Posterior vena cava (tissue), 2 donors: ENCODE measurements around the gene HUNK. TPM values are rescaled to one million over a fixed set of nuclear protein-coding genes. Genes with fewer than 3 reads are reported as not detected.

Experiments used
- DNase-seq: peaks from one replicate; pipeline ENCODE4 v3.0.0-alpha.2; 2020; ENCODE audit warnings: low spot score
- intact Hi-C, 2 donors: fragments of 100-400 bp; cut with DNase I; formaldehyde crosslinking; loops; one replicate each; pipeline versions ENCODE4 v1.14.1 to v1.14.2; 2022 to 2023
- total RNA-seq, 2 donors: library from RNA; stranded (reverse); fragmentation: NEBNext Ultra II Directional; extraction: Animal tissue kit (Norgen Biotek cat#: 25700); gene quantifications; one replicate each; pipeline ENCODE4 v1.2.1, GENCODE V29; 2021
- donor health status: DM: yes; HTN: yes; CAD: no.
- donor health status: DM: yes; HTN: yes; CAD: no.

Gene HUNK
- total RNA-seq, 2 donors from 2014 or later: 6.9 to 11.8 TPM

GRCh38 chr21:31888936-31889371, 16.1 kb downstream of the HUNK start:
- intact Hi-C loops: no loop called here
- no peak for DNase-seq

GRCh38 chr21:31889460-31889859, 16.6 kb downstream of the HUNK start:
- DNase-seq: no peak
- intact Hi-C loops: no loop called here

- intact Hi-C loops: no loop called here
- no peak for DNase-seq
Observed at GRCh38 chr21:31892686-31893085, 19.9 kb downstream of the HUNK start.

DNA sequence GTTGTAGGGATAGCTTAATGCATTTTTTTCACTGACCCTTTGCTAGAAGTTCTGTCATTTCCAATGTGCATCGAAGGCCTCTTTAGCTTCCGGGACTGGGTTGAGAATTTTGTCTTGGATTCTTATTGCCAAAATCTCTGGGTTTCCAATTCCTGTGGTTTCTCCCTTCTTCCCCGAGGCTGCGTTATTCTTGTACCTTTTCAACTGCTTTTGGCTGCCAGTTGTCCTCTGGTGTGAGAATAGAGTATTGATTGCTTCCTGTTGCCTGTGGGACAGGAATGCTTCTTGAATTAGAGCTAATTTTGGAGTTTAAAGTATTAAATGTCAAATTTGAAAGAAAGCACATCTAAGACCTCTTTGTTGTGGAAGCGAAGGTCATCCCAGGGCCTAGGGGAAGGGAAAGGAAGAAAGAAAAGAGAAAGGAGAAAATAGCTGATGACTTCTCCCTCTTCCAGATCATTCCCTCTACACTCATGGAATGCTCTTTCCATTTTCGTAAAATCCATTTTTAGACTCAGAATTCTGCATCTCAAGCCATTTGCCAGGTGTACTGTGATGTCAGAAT, 21.1 kb downstream of the HUNK start:
- intact Hi-C loops: no loop called here
- no peak for DNase-seq

- DNase-seq: no peak
- intact Hi-C loops: no loop called here
Observed at GRCh38 chr21:31894457-31894856, 21.6 kb downstream of the HUNK start.

GRCh38 chr21:31895077-31895835, 22.4 kb downstream of the HUNK start:
- intact Hi-C loops: no loop called here
- DNase-seq: no peak

DNA sequence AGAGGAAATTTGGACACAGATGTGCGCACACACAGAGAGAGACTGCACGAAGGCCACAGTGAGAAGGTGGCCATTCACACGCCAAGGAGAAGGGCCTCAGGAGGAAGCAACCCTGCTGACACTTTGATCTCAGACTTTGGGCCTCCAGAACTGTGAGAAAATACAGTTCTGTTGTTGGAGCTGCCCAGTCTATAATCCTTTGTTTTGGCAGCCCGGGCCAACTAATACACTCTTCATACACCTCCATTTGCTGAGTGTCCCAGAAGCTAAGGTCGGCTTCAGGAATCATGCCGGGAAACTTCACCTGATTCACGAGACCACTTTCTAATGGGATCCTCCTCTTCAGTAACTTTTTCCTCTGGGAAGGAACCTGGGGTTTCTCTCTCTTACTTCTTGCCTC, 23.2 kb downstream of the HUNK start:
- intact Hi-C loops: no loop called here
- DNase-seq: no peak

DNA sequence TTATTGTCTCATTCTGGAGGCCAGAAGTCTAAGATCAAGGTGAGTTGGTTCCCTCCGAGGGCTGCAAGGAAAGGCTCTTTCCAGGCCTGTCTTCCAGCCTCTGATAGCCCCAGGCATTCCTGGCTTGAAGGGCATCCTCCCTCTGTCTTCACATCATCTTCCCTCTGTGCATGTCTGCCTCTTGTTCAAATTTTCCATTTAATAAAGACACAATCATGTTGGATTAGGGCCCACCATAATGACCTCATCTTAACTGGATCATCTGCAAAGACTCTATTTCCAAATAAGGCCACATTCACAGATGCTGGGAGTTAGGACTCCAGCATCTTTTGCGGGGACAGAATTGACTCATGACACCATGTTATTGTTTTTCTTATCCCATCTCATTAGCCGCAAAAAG, 24.5 kb downstream of the HUNK start:
- intact Hi-C loops: no loop called here

DNA sequence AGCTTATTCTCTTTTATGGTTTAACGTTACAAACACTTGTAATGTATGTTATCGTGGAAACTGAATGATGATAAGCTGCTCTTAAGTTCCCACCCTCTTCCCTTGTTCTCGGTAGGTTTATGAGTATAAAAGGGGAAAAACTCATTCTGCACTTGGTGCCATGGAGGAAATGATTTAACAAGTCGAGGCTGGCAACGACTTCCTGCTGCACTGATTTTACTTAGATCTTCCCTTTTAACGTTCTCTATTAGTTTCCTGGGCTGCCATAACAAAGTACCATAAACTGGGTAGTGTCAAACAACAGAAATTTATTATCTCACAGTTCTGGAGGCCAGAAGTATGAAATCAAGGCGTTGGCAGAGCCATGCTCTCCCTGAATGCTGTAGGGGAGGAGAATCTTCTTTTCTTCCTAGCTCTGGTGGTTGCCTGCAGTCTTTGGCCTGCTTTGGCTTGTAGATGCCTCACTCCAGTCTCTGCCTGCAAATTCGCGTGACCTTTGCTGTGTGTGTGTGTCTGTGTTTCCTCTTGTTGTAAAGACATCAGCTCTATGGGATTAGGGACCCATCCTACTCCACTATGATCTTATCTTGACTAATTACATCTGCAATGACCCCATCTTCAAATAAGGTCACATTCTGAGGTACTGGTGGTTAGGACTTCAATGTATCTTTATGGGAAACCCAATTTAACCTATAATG, 26.3 kb downstream of the HUNK start:
- no peak for DNase-seq
- intact Hi-C loops: no loop called here

More for the DNA sequence above, 24.5 kb downstream of the HUNK start:
- DNase-seq: no peak

GRCh38 chr21:31900121-31900895, 27.5 kb downstream of the HUNK start:
- intact Hi-C loops: no loop called here
- DNase-seq: no peak

DNA sequence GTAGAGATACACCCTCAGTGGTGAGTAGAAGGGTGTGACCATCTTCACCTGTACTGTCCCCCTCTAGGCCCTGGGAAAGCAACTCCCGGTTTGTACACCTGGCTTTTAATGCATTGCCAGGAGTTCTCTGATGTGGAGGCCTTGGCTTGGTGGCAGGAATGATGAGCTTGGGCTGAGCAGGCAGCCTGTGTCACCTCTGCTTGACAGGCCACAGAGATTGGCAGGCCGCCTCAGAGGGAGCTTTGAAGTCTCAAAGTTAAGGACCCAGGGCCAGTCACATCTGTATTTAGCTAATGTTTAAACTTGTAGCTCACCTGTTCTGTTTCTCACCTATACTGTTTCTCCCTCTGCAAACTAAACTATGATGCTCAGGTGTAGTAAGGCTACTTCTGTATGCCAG, 28.5 kb downstream of the HUNK start:
- intact Hi-C loops: no loop called here
- DNase-seq: no peak

DNA sequence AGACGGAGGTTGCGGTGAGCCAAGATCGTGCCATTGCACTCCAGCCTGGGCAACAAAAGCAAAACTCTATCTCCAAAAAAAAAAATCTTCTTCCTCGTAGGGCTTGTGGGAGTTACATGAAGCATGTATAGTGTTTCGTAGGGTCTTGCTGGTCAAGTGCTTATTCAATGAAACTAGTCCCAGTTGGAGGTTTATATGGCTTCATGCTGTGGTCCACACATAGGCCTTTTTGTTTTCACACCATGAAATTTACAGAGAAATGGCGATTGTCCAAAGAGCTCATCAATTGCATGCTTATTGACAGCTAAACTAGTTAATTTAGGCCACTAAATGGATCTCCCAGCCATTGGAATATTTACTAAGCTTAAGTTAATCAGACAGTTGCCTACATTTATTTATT, 29.6 kb downstream of the HUNK start:
- intact Hi-C loops: no loop called here
- DNase-seq: no peak

- intact Hi-C loops: no loop called here
Observed at GRCh38 chr21:31903896-31904295, 31.1 kb downstream of the HUNK start.

GRCh38 chr21:31905503-31906451, 33.0 kb downstream of the HUNK start:
- intact Hi-C loops: no loop called here
- DNase-seq: no peak

More at GRCh38 chr21:31903896-31904295, 31.1 kb downstream of the HUNK start:
- no peak for DNase-seq

GRCh38 chr21:31908106-31909031, 35.5 kb downstream of the HUNK start:
- no peak for DNase-seq
- intact Hi-C loops: no loop called here

- no peak for DNase-seq
- intact Hi-C loops: no loop called here
Observed at GRCh38 chr21:31909153-31910073, 36.6 kb downstream of the HUNK start.

DNA sequence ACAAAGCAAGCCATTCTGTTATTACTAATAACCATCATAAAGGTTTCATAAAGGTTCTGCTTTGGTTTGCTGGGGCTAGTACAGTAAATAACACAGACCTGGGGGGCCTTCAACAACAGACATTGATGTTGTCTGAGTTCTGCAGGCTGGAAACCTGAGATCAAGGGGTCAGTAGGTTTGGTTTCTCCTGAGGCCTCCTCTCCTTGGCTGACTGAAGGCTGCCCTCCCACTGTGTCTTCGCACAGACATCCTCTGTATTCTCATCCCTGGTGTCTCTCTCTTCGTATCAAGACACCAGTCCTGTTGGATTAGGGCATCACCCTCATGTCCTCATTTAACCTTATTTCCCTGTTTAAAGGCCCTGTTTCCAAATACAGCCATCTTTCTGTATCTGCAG, 37.3 kb downstream of the HUNK start:
- intact Hi-C loops: no loop called here

More for the DNA sequence above, 37.3 kb downstream of the HUNK start:
- no peak for DNase-seq
